ENCODE measurements around the gene PSD4. TPM values are rescaled to one million over a fixed set of nuclear protein-coding genes. Genes with fewer than 3 reads are reported as not detected.

Gene PSD4
- total RNA-seq, 1 experiment from 2014 or later: 12.6 TPM

GRCh38 chr2:113169002-113169530 lies 4.7 kb upstream of the PSD4 start:
- intact Hi-C loops (cut with micrococcal nuclease): no loop called here
- H2AFZ ChIP-seq (ENCODE audit: low read depth, low read length, poor library complexity, severe bottlenecking): no peak overlapping the region
- H3K4me3 ChIP-seq (replicated peaks in 1 of 2; ENCODE audit: low read depth in 1 of 2, low read length in 2 of 2): no peak overlapping the region
- ATAC-seq (no peak), DNase-seq (ENCODE audit: low read depth, low spot score) (no peak)
- no peaks in the 10 kb centered on the region for H3K36me3 ChIP-seq (ENCODE audit: control insufficient read depth in 1 of 2, insufficient read depth in 2 of 2, low read length in 2 of 2)
- H4K20me1 ChIP-seq (ENCODE audit: insufficient read depth): no peaks in the 10 kb centered on the region
- RAD21 ChIA-PET (ENCODE audit: low non-redundant PET in 1 of 2, low total read pairs in 2 of 2, uncharacterized antibody in 2 of 2, unreplicated experiment in 2 of 2): no interaction called here
- no peak overlapping the region for H3K9ac ChIP-seq (ENCODE audit: low read length)
- no peaks in the 10 kb centered on the region for H3K27me3 ChIP-seq (ENCODE audit: insufficient read depth, low read length)
- POLR2A ChIA-PET: no interaction called here
- H3K4me2 ChIP-seq (ENCODE audit: low read length): no peak overlapping the region
- CTCF ChIA-PET: no interaction called here
- TF ChIP-seq RAD21 (IDR thresholded peaks at IDR 0.05; ENCODE audit: low read depth) (no peak), TCF7L2 (IDR thresholded peaks at IDR 0.05; ENCODE audit: borderline replicate concordance, extremely low read depth, insufficient read depth, insufficient read length) (no peak), POLR2AphosphoS5 (IDR thresholded peaks at IDR 0.05; ENCODE audit: low read depth, low read length) (no peak), CBX3 (IDR thresholded peaks at IDR 0.05; ENCODE audit: low read depth) (no peak), ZFX (IDR thresholded peaks at IDR 0.05) (no peak)
- no peaks in the 10 kb centered on the region for H3K9me2 ChIP-seq (ENCODE audit: insufficient read depth)
- no peak overlapping the region for H3K27ac ChIP-seq (ENCODE audit: low read depth, low read length)
- H3K4me1 ChIP-seq (ENCODE audit: control insufficient read depth in 1 of 2, insufficient read depth in 2 of 2, low read length in 2 of 2): no peaks in the 10 kb centered on the region; a peak in 1 of 4 replicates
- H3K79me2 ChIP-seq (ENCODE audit: insufficient read depth, low read length): no peaks in the 10 kb centered on the region
- no TSS peak for BruUV-seq (replicated peaks)
- H3K9me3 ChIP-seq (ENCODE audit: control insufficient read depth in 1 of 2, insufficient read depth in 1 of 2, low read depth in 1 of 2, low read length in 2 of 2): no peaks in the 10 kb centered on the region

DNA sequence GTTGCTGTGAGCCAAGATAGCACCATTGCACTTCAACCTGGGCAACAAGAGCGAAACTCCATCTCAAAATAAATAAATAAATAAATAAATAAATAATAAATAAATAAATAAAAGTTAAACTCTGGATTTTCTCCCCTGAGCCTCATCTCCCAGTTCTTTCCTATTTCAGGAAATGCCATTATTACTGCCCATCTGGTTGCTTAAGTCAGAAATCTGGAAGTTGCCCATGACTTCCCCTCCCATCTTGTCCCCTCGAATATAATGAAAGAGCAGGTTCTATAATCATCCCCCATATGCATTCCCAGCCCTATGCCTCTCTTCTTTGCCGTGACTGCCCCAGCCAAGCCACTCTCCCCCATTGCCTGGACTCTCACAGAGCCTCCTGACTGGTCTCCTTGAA lies 4.2 kb upstream of the PSD4 start:
- no peaks in the 10 kb centered on the region for H3K4me1 ChIP-seq (ENCODE audit: control insufficient read depth in 1 of 2, insufficient read depth in 2 of 2, low read length in 2 of 2)
- TF ChIP-seq SIN3A (IDR thresholded peaks at IDR 0.05; ENCODE audit: low read depth): no peak
- TF ChIP-seq SP1 (IDR thresholded peaks at IDR 0.05; ENCODE audit: low read depth): no peak
- TF ChIP-seq ELF1 (IDR thresholded peaks at IDR 0.05; ENCODE audit: borderline replicate concordance, low read depth): no peak
- TF ChIP-seq CTCF (IDR thresholded peaks at IDR 0.05 in 2 of 3, conservative IDR thresholded peaks at IDR 0.05 in 1 of 3; ENCODE audit: borderline replicate concordance in 1 of 3, insufficient read depth in 1 of 3, low read depth in 2 of 3, low read length in 2 of 3): no peak
- TF ChIP-seq, protein P1, sequence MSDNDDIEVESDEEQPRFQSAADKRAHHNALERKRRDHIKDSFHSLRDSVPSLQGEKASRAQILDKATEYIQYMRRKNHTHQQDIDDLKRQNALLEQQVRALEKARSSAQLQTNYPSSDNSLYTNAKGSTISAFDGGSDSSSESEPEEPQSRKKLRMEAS (IDR thresholded peaks at IDR 0.05): no peak
- no peak for TF ChIP-seq POLR2AphosphoS5 (IDR thresholded peaks at IDR 0.05; ENCODE audit: low read depth, low read length)
- TF ChIP-seq, protein P2, sequence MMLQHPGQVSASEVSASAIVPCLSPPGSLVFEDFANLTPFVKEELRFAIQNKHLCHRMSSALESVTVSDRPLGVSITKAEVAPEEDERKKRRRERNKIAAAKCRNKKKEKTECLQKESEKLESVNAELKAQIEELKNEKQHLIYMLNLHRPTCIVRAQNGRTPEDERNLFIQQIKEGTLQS (IDR thresholded peaks at IDR 0.05): no peak
- TF ChIP-seq ZNF274 (IDR thresholded peaks at IDR 0.05; ENCODE audit: low read depth, low read length): no peak
- no peak for TF ChIP-seq EZH2 (IDR thresholded peaks at IDR 0.05)
- no peak for TF ChIP-seq POLR2A (IDR thresholded peaks at IDR 0.05; ENCODE audit: borderline replicate concordance, extremely low read depth, insufficient read depth, insufficient read length)
- no peak for TF ChIP-seq YY1 (IDR thresholded peaks at IDR 0.05; ENCODE audit: extremely low read depth, insufficient replicate concordance, low read depth, low read length)
- TF ChIP-seq EZH2phosphoT487 (IDR thresholded peaks at IDR 0.05; ENCODE audit: borderline replicate concordance): no peak
- no peak for TF ChIP-seq ZFX (IDR thresholded peaks at IDR 0.05)
- TF ChIP-seq SRF (IDR thresholded peaks at IDR 0.05; ENCODE audit: low read depth): no peak
- TF ChIP-seq FOSL1 (IDR thresholded peaks at IDR 0.05; ENCODE audit: low read depth): no peak
- no peak for TF ChIP-seq CEBPB (IDR thresholded peaks at IDR 0.05; ENCODE audit: low read depth)
- no peak for TF ChIP-seq CBX3 (IDR thresholded peaks at IDR 0.05; ENCODE audit: low read depth)
- BruUV-seq (replicated peaks): no TSS peak
- H3K79me2 ChIP-seq (ENCODE audit: insufficient read depth, low read length): no peaks in the 10 kb centered on the region
- ATAC-seq: no peak
- ChIA-PET POLR2A (no interaction called here), CTCF (no interaction called here), RAD21 (ENCODE audit: low non-redundant PET in 1 of 2, low total read pairs in 2 of 2, uncharacterized antibody in 2 of 2, unreplicated experiment in 2 of 2) (no interaction called here)
- H3K9me2 ChIP-seq (ENCODE audit: insufficient read depth): no peaks in the 10 kb centered on the region
- no peak overlapping the region for H3K4me3 ChIP-seq (replicated peaks in 1 of 2; ENCODE audit: low read depth in 1 of 2, low read length in 2 of 2)
- H2AFZ ChIP-seq (ENCODE audit: low read depth, low read length, poor library complexity, severe bottlenecking): no peak overlapping the region
- no peak overlapping the region for H3K27ac ChIP-seq (ENCODE audit: low read depth, low read length)
- no peak overlapping the region for H3K9ac ChIP-seq (ENCODE audit: low read length)
- H3K36me3 ChIP-seq (ENCODE audit: control insufficient read depth in 1 of 2, insufficient read depth in 2 of 2, low read length in 2 of 2): no peaks in the 10 kb centered on the region
- H3K4me2 ChIP-seq (ENCODE audit: low read length): no peak overlapping the region
- intact Hi-C loops (cut with micrococcal nuclease): no loop called here
- H3K9me3 ChIP-seq (ENCODE audit: control insufficient read depth in 1 of 2, insufficient read depth in 1 of 2, low read depth in 1 of 2, low read length in 2 of 2): no peaks in the 10 kb centered on the region
- DNase-seq (ENCODE audit: low read depth, low spot score): no peak
- H4K20me1 ChIP-seq (ENCODE audit: insufficient read depth): no peaks in the 10 kb centered on the region
- H3K27me3 ChIP-seq (ENCODE audit: insufficient read depth, low read length): no peaks in the 10 kb centered on the region

Measured in HCT116 (cell line).